HG03196 (cell line): ENCODE data around the gene GNB1.
"Not testable (repeated sequence)": the region's sequence is repeated elsewhere in the genome, so short reads cannot be mapped to it uniquely, and the experiment has no call there.

Source experiments
- ATAC-seq: cut with Tn5 transposase; IDR thresholded peaks from one replicate; pipeline ENCODE4 v1.9.1; 2021; ENCODE audit not compliant: unreplicated experiment

GNB1 gene

GRCh38 chr1:1892079-1892762 is 1.3 kb upstream of the GNB1 start:
- ATAC-seq, result no peak

DNA sequence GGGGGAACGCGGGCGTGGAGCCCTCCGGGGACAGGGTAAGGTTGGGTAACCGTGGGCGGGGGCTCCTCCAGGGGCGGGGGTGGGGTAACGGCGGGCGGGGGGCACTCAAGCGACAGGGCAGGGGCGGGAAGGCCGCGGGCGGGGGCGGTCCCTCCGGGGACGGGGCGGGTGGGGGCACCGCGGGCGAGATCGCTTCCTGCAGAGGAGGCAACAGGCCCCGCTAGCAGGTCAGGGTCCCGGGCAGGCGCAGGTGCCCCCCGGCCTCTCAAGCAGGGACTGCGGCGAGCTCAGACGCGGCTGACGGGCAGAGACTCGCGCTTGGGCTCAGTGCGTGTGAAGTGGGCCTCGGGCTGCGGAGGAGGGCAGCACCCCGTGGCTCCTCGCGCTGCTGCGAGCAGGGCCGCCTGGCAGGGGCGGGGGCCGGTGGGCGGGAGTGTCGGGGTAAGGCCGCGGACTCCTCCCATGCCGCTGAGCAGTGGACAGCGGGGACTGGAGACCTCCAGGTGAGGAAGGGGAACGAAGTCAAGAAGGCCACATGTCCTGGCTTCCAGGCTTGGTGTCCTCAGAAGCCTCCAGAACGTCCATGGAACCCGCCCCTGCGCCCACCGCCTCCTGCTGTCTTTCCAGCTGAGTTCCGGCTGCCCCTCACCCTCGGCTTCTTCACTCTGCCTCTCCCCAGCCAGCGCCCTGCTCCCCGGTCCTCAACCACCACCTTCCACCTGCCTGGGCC is 627 bp upstream of the GNB1 start:
- peak; percentile 20 for ATAC-seq

- ATAC-seq, result peak; percentile 27
These were observed 911 bp downstream of the GNB1 start for GRCh38 chr1:1889847-1890505.

GRCh38 chr1:1889090-1889750 is 1.7 kb downstream of the GNB1 start:
- ATAC-seq, result no peak

- ATAC-seq, result not testable (repeated sequence)
These were observed 7.0 kb downstream of the GNB1 start for GRCh38 chr1:1883890-1884289.

- ATAC-seq, result no peak
These were observed 7.6 kb downstream of the GNB1 start for GRCh38 chr1:1883092-1883873.

DNA sequence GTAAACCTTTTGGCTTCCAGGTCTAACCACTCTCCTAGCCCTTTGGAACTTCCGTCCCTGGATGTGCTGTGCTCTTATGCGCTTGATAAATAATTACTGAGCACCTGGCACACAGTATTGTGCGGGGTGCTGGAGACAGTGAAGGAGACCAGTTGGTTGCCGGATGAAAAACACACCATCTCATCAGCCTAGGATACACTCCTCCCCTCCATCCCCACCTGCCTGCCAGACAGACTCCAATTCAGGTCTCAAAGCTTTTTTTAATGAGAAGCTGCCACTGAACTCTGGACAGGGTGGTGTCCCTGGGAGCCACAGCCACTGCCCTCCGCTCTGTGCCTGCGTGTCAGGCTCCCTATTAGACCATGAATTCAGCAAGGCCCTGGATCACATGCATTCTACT is 9.2 kb downstream of the GNB1 start:
- no peak for ATAC-seq

DNA sequence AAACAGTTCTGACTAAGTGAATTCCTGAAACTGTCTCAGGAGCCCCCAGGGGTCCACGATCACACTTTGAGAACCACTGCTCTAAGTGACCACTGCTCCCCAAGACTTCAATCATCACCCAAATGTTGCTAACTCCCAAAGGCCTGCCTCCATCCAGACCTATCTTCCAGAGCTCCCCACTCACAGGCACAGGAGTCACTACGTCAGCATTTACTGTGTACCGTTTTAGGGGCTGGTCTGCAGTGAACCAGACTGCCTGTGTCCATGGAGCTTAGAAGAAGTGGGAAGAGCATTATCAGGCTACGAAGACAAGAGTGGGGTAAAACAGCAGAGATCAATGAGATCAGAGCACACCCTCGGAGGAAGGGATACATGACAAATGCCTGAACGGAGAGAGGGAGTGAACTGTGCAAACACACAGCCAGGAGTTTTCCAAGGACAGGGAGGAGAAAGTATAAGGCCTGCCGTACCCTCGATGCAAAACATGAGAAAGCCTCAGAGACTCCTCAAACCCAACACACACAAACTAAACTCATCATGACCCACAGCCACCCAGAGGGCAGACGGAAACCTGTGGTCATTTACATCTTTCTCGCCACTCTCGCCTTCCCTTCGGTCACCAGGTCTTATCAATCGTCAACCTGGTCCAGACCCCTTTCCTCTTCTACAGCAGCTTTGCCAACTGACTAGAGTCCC is 10.1 kb downstream of the GNB1 start:
- ATAC-seq, result no peak

DNA sequence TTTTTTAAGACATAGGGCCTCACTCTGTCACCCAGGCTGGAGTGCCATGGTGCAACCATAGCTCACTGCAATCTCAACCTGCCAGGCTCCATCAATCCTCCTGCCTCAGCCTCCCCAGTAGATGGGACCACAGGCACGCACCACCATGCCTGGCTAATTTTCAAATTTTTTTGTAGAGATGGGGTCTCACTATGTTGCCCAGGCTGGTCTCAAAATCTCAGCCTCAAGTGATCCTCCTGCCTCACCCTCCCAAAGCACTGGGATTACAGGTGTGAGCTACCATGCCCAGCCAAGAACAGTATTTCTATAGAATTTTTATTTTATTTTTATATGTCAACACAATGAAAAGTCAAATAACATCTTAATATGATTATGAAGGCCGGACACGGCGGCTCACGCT is 10.9 kb downstream of the GNB1 start:
- no peak for ATAC-seq

GRCh38 chr1:1877865-1878436 is 12.9 kb downstream of the GNB1 start:
- no peak for ATAC-seq

- ATAC-seq, result no peak
These were observed 14.5 kb downstream of the GNB1 start for GRCh38 chr1:1876335-1876930.

- no peak for ATAC-seq
These were observed 15.0 kb downstream of the GNB1 start for GRCh38 chr1:1875932-1876331.

GRCh38 chr1:1874901-1875300 is 16.0 kb downstream of the GNB1 start:
- ATAC-seq, result no peak

GRCh38 chr1:1873186-1873585 is 17.7 kb downstream of the GNB1 start:
- no peak for ATAC-seq

DNA sequence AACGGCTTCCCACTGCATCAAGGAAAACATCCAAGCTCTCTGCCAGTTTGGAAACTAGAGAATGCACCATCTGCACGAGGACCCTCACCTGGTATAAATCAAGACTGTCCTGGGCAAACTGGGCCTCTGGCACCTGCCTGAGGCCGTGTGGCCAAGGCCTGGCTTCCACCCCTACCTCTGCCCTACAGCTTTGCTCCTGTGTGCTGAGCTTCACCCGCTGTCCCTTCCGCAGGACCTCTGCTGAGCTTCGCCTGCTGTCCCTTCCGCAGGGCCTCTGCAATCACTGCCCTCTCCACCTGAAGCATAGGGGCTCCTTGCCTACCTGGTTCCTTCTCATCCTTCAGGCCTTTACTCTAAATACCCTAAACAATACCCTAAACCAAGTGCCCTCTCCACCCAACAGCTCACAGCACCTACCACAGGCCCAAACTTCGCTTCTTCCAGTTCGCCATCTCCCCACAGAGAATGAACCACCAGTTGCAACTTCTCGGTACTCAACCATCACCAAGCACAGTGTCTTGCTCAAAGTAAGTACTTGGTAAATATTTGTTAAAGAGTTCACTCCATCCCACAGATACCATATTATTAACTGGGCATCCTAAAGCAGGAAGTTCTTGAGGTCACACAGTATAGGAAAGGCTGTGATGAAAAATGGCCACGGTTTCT is 18.4 kb downstream of the GNB1 start:
- ATAC-seq, result no peak

DNA sequence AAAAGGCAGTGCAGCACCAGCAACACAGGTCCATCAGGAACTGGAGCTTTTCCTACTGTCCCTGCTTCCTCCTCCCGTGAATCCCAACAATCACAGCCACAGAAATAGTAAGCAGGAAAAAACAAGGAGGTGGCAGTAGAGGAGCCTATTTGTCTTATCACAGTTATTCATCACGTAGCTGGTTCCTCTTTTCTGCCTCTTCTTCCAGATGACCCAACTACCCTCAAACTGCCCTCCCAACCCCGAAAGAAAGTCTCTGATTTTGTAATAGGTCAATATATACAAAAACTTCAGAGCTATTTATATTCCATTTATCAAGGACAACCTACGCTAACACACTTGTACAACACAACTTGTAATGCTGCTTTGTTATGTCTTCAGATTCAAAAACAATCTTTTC is 21.4 kb downstream of the GNB1 start:
- ATAC-seq, result no peak

- ATAC-seq, result no peak
These were observed 23.7 kb downstream of the GNB1 start for GRCh38 chr1:1867164-1867563.

- no peak for ATAC-seq
These were observed 27.9 kb downstream of the GNB1 start for GRCh38 chr1:1862905-1863547.
